HG02840 (cell line): ENCODE results near the gene FAM186B.

Source experiments
- ATAC-seq: cut with Tn5 transposase; IDR thresholded peaks from one replicate; pipeline ENCODE4 v1.9.1; 2021; ENCODE audit warnings: mild to moderate bottlenecking, moderate library complexity, moderate number of reproducible peaks; ENCODE audit not compliant: unreplicated experiment, low FRiP score

Gene FAM186B

GRCh38 chr12:49540229-49541139 is 65.0 kb downstream of the FAM186B start:
- ATAC-seq, result no peak

GRCh38 chr12:49539406-49540228 is 65.8 kb downstream of the FAM186B start:
- no peak for ATAC-seq

- no peak for ATAC-seq
Observed at GRCh38 chr12:49538510-49539403, 66.7 kb downstream of the FAM186B start, which contains the start of gene KCNH3. Gene KCNH3 (plus strand): TSS chr12:49539030. CDS start chr12:49539417, 387 bp downstream.

GRCh38 chr12:49537752-49538509 is 67.5 kb downstream of the FAM186B start:
- no peak for ATAC-seq
